Liver (tissue), 9 donors: ENCODE results near the gene PHF20. TPM values are rescaled to one million over a fixed set of nuclear protein-coding genes. Genes with fewer than 3 reads are reported as not detected.
"Not testable (repeated sequence)": the region's sequence is repeated elsewhere in the genome, so short reads cannot be mapped to it uniquely, and the experiment has no call there.

Source experiments
- DNase-seq: peaks from one replicate; pipeline ENCODE4 v3.0.0-alpha.2; 2017; ENCODE audit warnings: low spot score
- H3K27ac ChIP-seq, 2 donors: one replicate each; pipeline ENCODE4 v1.7.0; 2013; ENCODE audit warnings: inconsistent platforms in 2 of 2, low read length in 2 of 2, control low read depth in 1 of 2, low read depth in 1 of 2, mild to moderate bottlenecking in 1 of 2
- H3K27me3 ChIP-seq, 4 donors: one replicate each; pipeline versions ENCODE4 v1.6.1 to v1.7.0; 2013; ENCODE audit warnings: low read length in 3 of 4, inconsistent platforms in 1 of 4, mild to moderate bottlenecking in 1 of 4, moderate library complexity in 1 of 4; ENCODE audit not compliant: control insufficient read depth in 4 of 4, insufficient read depth in 4 of 4
- H3K36me3 ChIP-seq, 4 donors: one replicate each; pipeline versions ENCODE4 v1.6.1 to v1.7.0; 2013; ENCODE audit warnings: low read length in 3 of 4, mild to moderate bottlenecking in 3 of 4, low read depth in 1 of 4, moderate library complexity in 1 of 4; ENCODE audit not compliant: control insufficient read depth in 4 of 4, insufficient read depth in 3 of 4
- H3K4me1 ChIP-seq, 4 donors: one replicate each; pipeline versions ENCODE4 v1.6.1 to v1.7.0; 2013; ENCODE audit warnings: low read length in 3 of 4, mild to moderate bottlenecking in 3 of 4, moderate library complexity in 1 of 4; ENCODE audit not compliant: control insufficient read depth in 4 of 4, insufficient read depth in 4 of 4
- H3K4me3 ChIP-seq, 3 donors: one replicate each; pipeline versions ENCODE4 v1.6.1 to v1.7.0; 2013; ENCODE audit warnings: low read length in 3 of 3, control low read depth in 1 of 3, low read depth in 1 of 3, mild to moderate bottlenecking in 1 of 3
- H3K9ac ChIP-seq, 2 donors: one replicate each; pipeline ENCODE4 v1.7.0; 2013; ENCODE audit warnings: low read length in 2 of 2, mild to moderate bottlenecking in 2 of 2, moderate library complexity in 2 of 2, control low read depth in 1 of 2, low read depth in 1 of 2
- H3K9me3 ChIP-seq, 4 donors: one replicate each; pipeline versions ENCODE4 v1.6.1 to v1.7.0; 2013; ENCODE audit warnings: low read length in 3 of 4; ENCODE audit not compliant: control insufficient read depth in 4 of 4
- ATF3 ChIP-seq: IDR thresholded peaks from 2 replicates; pipeline ENCODE4 v1.6.1; 2016; ENCODE audit warnings: antibody characterized with exemption
- CTCF ChIP-seq: fragments of 150-350 bp; IDR thresholded peaks from 2 replicates; pipeline ENCODE4 v1.5.1; 2017; ENCODE audit warnings: improper control_type of control experiment, low read depth, low read length; ENCODE audit not compliant: missing input control
- EGR1 ChIP-seq, 2 donors: IDR thresholded peaks; 2 replicates each; pipeline ENCODE4 v1.6.1; 2016 to 2018; ENCODE audit warnings: antibody characterized with exemption in 2 of 2, low read depth in 2 of 2
- FOXA1 ChIP-seq: IDR thresholded peaks from 2 replicates; pipeline ENCODE4 v1.6.1; 2016; ENCODE audit warnings: antibody characterized with exemption
- FOXA2 ChIP-seq: IDR thresholded peaks from 2 replicates; pipeline ENCODE4 v1.6.1; 2016; ENCODE audit warnings: antibody characterized with exemption
- GABPA ChIP-seq, 2 donors: IDR thresholded peaks in 1 of 2; conservative IDR thresholded peaks in 1 of 2; 2 replicates each; pipeline ENCODE4 v1.6.1; 2016; ENCODE audit warnings: antibody characterized with exemption in 2 of 2, mild to moderate bottlenecking in 1 of 2, moderate library complexity in 1 of 2
- HNF4A ChIP-seq, 2 donors: conservative IDR thresholded peaks; 2 replicates each; pipeline ENCODE4 v1.6.1; 2016; ENCODE audit warnings: antibody characterized with exemption in 2 of 2, mild to moderate bottlenecking in 2 of 2
- HNF4G ChIP-seq: IDR thresholded peaks from 2 replicates; pipeline ENCODE4 v1.6.1; 2016; ENCODE audit warnings: antibody characterized with exemption
- JUND ChIP-seq, 2 donors: IDR thresholded peaks; 2 replicates each; pipeline ENCODE4 v1.6.1; 2016; ENCODE audit warnings: antibody characterized with exemption in 2 of 2
- MAX ChIP-seq: IDR thresholded peaks from 2 replicates; pipeline ENCODE4 v1.6.1; 2016; ENCODE audit warnings: antibody characterized with exemption
- NR2F2 ChIP-seq: IDR thresholded peaks from 2 replicates; pipeline ENCODE4 v1.6.1; 2016; ENCODE audit warnings: antibody characterized with exemption
- RAD21 ChIP-seq, 2 donors: IDR thresholded peaks; 2 replicates each; pipeline ENCODE4 v1.6.1; 2016; ENCODE audit warnings: antibody characterized with exemption in 2 of 2, mild to moderate bottlenecking in 2 of 2
- REST ChIP-seq: IDR thresholded peaks from 2 replicates; pipeline ENCODE4 v1.6.1; 2016; ENCODE audit warnings: antibody characterized with exemption, mild to moderate bottlenecking
- RXRA ChIP-seq, 2 donors: IDR thresholded peaks; 2 replicates each; pipeline ENCODE4 v1.6.1; 2017 to 2018; ENCODE audit warnings: antibody characterized with exemption in 2 of 2, mild to moderate bottlenecking in 1 of 2
- SP1 ChIP-seq: IDR thresholded peaks from 2 replicates; pipeline ENCODE4 v1.6.1; 2018; ENCODE audit warnings: antibody characterized with exemption, mild to moderate bottlenecking
- TAF1 ChIP-seq: conservative IDR thresholded peaks from 2 replicates; pipeline ENCODE4 v1.6.1; 2016; ENCODE audit warnings: antibody characterized with exemption, mild to moderate bottlenecking
- YY1 ChIP-seq: IDR thresholded peaks from 2 replicates; pipeline ENCODE4 v1.6.1; 2016; ENCODE audit warnings: antibody characterized with exemption, mild to moderate bottlenecking
- ZBTB33 ChIP-seq: IDR thresholded peaks from 2 replicates; pipeline ENCODE4 v1.6.1; 2016; ENCODE audit warnings: antibody characterized with exemption
- WGBS: extraction: QIAGEN DNeasy Blood & Tissue Kit; methylation state at CpG from one replicate; pipeline ENCODE4 v1.1.7; 2013; 5-methylcytosine and 5-hydroxymethylcytosine counted together
- polyA plus RNA-seq, 2 donors: library from polyadenylated mRNA; stranded (reverse) in 1 of 2; unstranded in 1 of 2; fragments of 200-250 nt in 1 of 2; fragments of >200 nt in 1 of 2; fragmentation: Nextera tagmentation in 1 of 2; extraction: Ambion mirVana in 1 of 2; gene quantifications; one replicate each; pipeline versions ENCODE4 v1.2.1 to v1.2.3, GENCODE V29; 2013 to 2015
- total RNA-seq, 2 donors: library from RNA; depleted of rRNA; stranded (reverse); fragments of >200 nt; gene quantifications; one replicate each; pipeline ENCODE4 v1.2.3, GENCODE V29; 2014
- donor health status: healthy.
- donor health status: healthy.
- donor health status: healthy.
- donor health status: healthy.
- donor health status: healthy.

The PHF20 gene
- total and polyA plus RNA-seq, 4 donors, result 5.1 to 11.7 (median 10.3) TPM

GRCh38 chr20:35882427-35883161 is 110.8 kb downstream of the PHF20 start:
- not testable (repeated sequence) for H3K9me3 ChIP-seq, H3K36me3 ChIP-seq, H3K27me3 ChIP-seq, H3K4me1 ChIP-seq, H3K27ac ChIP-seq, DNase-seq, H3K4me3 ChIP-seq, H3K9ac ChIP-seq
- 94% methylated on average over 9 of the region's 9 CpGs for WGBS

GRCh38 chr20:35883336-35883777 is 111.5 kb downstream of the PHF20 start:
- no peaks in the 10 kb centered on the region for H3K27me3 ChIP-seq
- TF ChIP-seq TAF1, result no peak
- no peak for TF ChIP-seq MAX
- TF ChIP-seq HNF4A (conservative IDR thresholded peaks at IDR 0.05), result no peak
- no peak for TF ChIP-seq RXRA (IDR thresholded peaks at IDR 0.05)
- TF ChIP-seq GABPA (IDR thresholded peaks at IDR 0.05 in 1 of 2, conservative IDR thresholded peaks at IDR 0.05 in 1 of 2), result no peak
- no peak for TF ChIP-seq YY1
- no peak for TF ChIP-seq NR2F2
- TF ChIP-seq REST, result no peak
- no peak for TF ChIP-seq FOXA2
- no peak for TF ChIP-seq FOXA1
- TF ChIP-seq JUND (IDR thresholded peaks at IDR 0.05), result no peak
- no peak for TF ChIP-seq HNF4G
- TF ChIP-seq ZBTB33, result no peak
- no peak for TF ChIP-seq ATF3
- no peak for TF ChIP-seq CTCF
- no peak for TF ChIP-seq EGR1 (IDR thresholded peaks at IDR 0.05; ENCODE audit: low read depth in 2 of 2)
- TF ChIP-seq RAD21 (IDR thresholded peaks at IDR 0.05), result no peak
- no peak for TF ChIP-seq SP1
- H3K9me3 ChIP-seq, result no peaks in the 10 kb centered on the region
- 96% methylated on average over 6 of the region's 6 CpGs for WGBS
- H3K9ac ChIP-seq, result no peak overlapping the region
- H3K4me1 ChIP-seq, result no peaks in the 10 kb centered on the region
- H3K4me3 ChIP-seq, result no peak overlapping the region
- DNase-seq, result no peak
- no peak overlapping the region for H3K27ac ChIP-seq
- peaks cover 0 to 4% (median 1%) of the 10 kb centered on the region in 4 donors for H3K36me3 ChIP-seq
